Ectodermal cell (in vitro differentiated cells): ENCODE measurements around the gene SLC5A5.
"Not testable (repeated sequence)": the region's sequence is repeated elsewhere in the genome, so short reads cannot be mapped to it uniquely, and the experiment has no call there.

ENCODE experiments used
- H3K27ac ChIP-seq: 2 replicates; pipeline ENCODE4 v1.7.0; 2013; ENCODE audit warnings: mild to moderate bottlenecking, low read depth, low read length; ENCODE audit not compliant: insufficient read depth, poor library complexity, severe bottlenecking
- H3K27me3 ChIP-seq: 2 replicates; pipeline ENCODE4 v1.7.0; 2013; ENCODE audit warnings: mild to moderate bottlenecking, low read length; ENCODE audit not compliant: insufficient read depth, control insufficient read depth, poor library complexity, severe bottlenecking
- H3K36me3 ChIP-seq: one replicate; pipeline ENCODE4 v1.7.0; 2013; ENCODE audit warnings: low read length; ENCODE audit not compliant: control insufficient read depth, insufficient read depth
- H3K4me1 ChIP-seq: one replicate; pipeline ENCODE4 v1.7.0; 2013; ENCODE audit warnings: low read length; ENCODE audit not compliant: control insufficient read depth, insufficient read depth
- H3K4me3 ChIP-seq: 2 replicates; pipeline ENCODE4 v1.7.0; 2013; ENCODE audit warnings: low read depth, low read length, control low read depth; ENCODE audit not compliant: insufficient read depth
- H3K9me3 ChIP-seq: 2 replicates; pipeline ENCODE4 v1.7.0; 2013; ENCODE audit warnings: mild to moderate bottlenecking, low read length, moderate library complexity; ENCODE audit not compliant: control insufficient read depth
- WGBS, 2 experiments: methylation state at CpG; one replicate each; pipeline ENCODE4 v1.1.7; 2013; ENCODE audit warnings: missing lambda C conversion rate in 2 of 2; 5-methylcytosine and 5-hydroxymethylcytosine counted together

SLC5A5 gene

DNA sequence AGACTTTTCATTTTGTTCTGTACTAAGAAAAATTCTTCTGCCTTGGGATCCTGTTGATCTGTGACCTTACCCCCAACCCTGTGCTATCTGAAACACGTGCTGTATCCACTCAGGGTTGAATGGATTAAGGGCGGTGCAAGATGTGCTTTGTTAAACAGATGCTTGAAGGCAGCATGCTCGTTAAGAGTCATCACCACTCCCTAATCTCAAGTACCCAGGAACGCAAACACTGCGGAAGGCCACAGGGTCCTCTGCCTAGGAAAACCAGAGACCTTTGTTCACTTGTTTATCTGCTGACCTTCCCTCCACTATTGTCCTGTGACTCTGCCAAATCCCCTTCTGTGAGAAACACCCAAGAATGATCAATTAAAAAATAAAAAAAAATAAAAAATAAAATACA, 47.4 kb downstream of the SLC5A5 start:
- H3K36me3 ChIP-seq, H3K27ac ChIP-seq, H3K4me3 ChIP-seq, H3K4me1 ChIP-seq, H3K27me3 ChIP-seq, H3K9me3 ChIP-seq: not testable (repeated sequence)
- WGBS, 2 experiments = 20% methylated on average over 1 of the region's 5 CpGs; no CpG with 5 or more reads in 1 of the 2 experiments

DNA sequence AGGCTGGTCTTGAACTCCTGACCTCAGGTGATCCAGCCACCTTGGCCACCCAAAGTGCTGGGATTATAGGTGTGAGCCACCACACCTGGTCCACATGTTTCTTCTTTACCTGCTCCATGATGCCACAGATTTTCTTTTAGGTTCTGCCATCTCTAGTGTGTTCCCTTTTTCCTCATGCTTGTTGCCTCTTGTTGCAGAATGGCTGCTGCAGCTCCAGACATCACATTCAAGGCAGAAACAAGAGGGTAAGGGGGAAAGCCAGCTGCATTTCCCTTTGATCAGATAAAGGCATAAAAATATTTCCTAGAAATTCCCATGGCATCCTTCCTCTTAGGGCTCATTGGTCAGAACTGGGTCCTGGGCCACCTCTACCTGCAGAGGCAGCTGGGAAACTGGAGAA, 48.8 kb downstream of the SLC5A5 start:
- no peaks in the 10 kb centered on the region for H3K4me1 ChIP-seq
- no peaks in the 10 kb centered on the region for H3K27me3 ChIP-seq
- H3K4me3 ChIP-seq = no peak overlapping the region
- H3K9me3 ChIP-seq = no peaks in the 10 kb centered on the region
- H3K27ac ChIP-seq = no peak overlapping the region
- H3K36me3 ChIP-seq = no peaks in the 10 kb centered on the region

DNA sequence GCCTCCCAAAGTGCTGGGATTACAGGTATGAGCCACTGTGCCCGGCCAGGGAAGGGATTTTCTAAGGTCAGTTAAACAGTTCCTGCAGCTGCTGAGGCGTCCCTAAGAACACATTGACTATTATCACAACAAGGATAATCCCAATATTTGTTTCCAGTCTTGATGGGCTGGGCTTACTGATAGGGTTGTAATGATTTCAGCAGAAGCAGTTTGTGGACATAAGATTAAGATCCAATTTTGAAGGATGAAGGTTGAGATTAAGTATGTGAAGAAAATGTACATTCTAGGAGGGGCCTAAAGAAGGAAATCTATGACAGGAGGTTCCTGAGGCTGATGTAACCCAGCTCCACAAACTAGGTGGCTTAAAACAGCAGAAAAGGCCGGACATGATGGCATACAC, 50.4 kb downstream of the SLC5A5 start:
- no peaks in the 10 kb centered on the region for H3K9me3 ChIP-seq
- WGBS, 2 experiments = 81 to 82% methylated on average over 3 of the region's 3 CpGs
- H3K4me3 ChIP-seq = no peak overlapping the region
- no peak overlapping the region for H3K27ac ChIP-seq
- no peaks in the 10 kb centered on the region for H3K27me3 ChIP-seq
- H3K4me1 ChIP-seq = no peaks in the 10 kb centered on the region
- no peaks in the 10 kb centered on the region for H3K36me3 ChIP-seq

DNA sequence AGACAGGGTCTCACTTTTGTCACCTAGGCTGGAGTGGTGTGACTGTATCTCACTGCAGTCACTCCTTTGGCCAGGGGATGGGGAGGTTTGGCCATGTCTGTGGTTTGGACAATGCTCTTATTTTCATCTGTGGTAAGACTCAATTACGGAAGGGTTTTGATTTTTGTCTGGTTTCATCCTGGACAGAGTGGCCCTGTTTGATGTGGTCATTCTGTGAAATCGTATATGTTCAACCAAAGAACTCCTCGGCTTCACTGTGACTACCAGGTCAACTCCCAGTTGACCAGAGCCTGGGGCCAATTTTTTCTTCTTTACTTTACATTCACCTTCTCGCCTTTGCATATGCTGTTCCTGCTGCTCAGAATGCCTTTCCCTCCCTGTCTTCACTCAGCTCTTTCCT, 54.3 kb downstream of the SLC5A5 start:
- Histone ChIP-seq H3K36me3 (no peaks in the 10 kb centered on the region), H3K27me3 (no peaks in the 10 kb centered on the region), H3K4me1 (no peaks in the 10 kb centered on the region), H3K27ac (no peak overlapping the region), H3K4me3 (no peak overlapping the region), H3K9me3 (no peaks in the 10 kb centered on the region)
- WGBS, 2 experiments = 85 to 95% methylated on average over 4 of the region's 4 CpGs

DNA sequence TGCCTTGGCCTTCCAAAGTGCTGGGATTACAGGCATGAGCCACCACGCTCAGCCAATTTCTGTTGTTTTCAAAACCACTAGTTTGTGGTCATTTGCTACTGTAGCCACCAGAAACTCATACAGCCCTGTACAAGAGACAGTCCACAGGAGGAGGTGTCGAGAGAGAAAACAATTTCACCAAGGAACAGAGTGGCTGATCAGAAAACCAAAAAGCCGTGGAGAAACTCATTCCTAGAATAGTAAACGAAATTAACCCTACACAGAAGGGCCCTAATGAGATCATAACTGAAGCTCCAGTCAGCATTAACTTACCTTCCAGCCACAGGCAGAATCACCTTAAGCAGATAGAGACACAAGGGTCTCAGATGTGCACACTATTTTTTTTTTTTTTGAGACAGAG, 57.3 kb downstream of the SLC5A5 start:
- Histone ChIP-seq H3K9me3 (no peaks in the 10 kb centered on the region), H3K27ac (no peak overlapping the region), H3K4me1 (peaks cover 5% of the 10 kb centered on the region), H3K27me3 (no peaks in the 10 kb centered on the region), H3K36me3 (no peaks in the 10 kb centered on the region), H3K4me3 (no peak overlapping the region)
- 84 to 90% methylated on average over 4 of the region's 4 CpGs for WGBS, 2 experiments

DNA sequence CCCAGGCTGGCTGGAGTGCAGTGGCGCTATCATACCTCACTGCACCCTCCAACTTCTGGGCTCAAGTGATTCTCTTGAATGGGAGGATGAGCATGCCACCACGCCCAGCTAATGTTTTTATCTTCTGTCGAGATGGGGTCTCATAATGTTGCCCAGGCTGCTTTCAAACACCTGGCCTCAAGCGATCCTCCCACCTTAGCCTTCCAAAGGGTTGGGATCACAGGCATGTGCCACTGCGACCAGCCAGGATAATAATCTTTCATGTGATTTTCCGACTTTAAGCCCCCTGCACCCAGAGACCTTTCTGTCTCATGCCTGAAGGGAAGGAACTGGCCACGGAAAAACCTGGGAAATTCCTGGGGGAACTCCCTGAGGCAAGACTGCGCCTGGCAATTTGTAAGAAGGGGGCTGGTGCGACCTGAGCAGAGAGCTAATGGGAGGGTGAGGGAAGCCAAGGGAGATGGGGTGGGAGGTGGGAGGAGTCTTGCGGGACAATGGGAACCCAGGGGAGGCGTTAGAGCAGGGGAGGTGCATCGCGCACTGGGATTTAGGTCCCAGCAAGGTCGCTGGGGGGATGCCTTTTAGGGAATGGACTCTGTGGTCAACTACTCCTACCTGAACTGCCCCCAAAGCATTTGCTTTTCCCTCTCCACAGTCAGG, 59.9 kb downstream of the SLC5A5 start:
- Histone ChIP-seq H3K4me3 (peak overlapping the region; percentile 82), H3K36me3 (no peaks in the 10 kb centered on the region), H3K4me1 (peaks cover 5% of the 10 kb centered on the region), H3K27ac (no peak overlapping the region), H3K27me3 (no peaks in the 10 kb centered on the region), H3K9me3 (no peaks in the 10 kb centered on the region)
- 27% methylated on average over 14 of the region's 14 CpGs for WGBS, 2 experiments

DNA sequence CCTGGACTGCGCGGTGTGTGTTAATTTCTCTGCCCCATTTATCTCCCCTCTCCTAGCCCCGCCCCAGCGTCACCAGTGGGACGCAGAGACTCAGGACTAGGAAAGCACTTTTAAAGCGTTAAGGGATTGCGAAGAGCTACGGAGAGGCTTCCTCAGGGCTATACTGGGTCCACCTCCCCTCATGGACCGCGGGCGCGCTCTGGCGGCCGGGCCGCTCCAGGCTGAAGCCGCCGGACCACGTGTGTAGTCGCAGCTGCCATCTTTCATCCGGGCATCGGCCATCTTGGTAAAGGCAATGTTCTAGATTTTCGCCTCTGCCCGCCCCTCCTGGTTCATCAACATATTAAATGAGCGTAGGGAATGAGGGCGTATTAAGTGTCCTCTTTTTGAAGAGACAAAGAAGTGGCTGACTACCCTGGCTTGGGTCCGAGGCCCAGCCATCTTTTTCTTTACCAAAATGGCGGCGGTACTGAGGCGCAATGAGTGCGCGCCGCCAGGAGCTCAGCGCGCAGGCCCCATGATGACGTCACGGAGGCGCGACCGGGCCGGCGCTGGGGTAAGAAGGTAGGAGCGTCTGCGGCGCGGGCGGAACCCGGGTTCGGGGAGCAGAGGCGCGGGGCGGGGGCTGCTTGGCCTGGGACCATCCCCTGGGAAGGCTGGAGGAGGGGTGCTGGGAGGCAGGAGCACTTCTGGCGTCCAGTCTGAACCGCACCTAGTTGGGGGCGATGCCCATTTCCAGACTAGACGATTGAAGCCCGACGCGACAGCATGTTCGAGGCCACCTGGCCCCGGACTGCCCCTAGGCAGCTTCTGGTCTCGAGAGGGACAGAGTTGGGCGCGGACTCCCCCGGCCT, 61.0 kb downstream of the SLC5A5 start, which contains the start of gene CCDC124:
Gene CCDC124 (plus strand): TSS at position 531 of the 854 bp plus-strand sequence. CDS start 3,406 bp downstream, outside the sequence.
- H3K36me3 ChIP-seq = no peaks in the 10 kb centered on the region
- no peaks in the 10 kb centered on the region for H3K9me3 ChIP-seq
- H3K27ac ChIP-seq = peak within 1 kb of the TSS; percentile 88
- H3K4me3 ChIP-seq = peak within 1 kb of the TSS; percentile 82
- WGBS, 2 experiments = 1% methylated on average over 64 of the region's 64 CpGs
- no peaks in the 10 kb centered on the region for H3K27me3 ChIP-seq
- peaks cover 5% of the 10 kb centered on the region for H3K4me1 ChIP-seq

DNA sequence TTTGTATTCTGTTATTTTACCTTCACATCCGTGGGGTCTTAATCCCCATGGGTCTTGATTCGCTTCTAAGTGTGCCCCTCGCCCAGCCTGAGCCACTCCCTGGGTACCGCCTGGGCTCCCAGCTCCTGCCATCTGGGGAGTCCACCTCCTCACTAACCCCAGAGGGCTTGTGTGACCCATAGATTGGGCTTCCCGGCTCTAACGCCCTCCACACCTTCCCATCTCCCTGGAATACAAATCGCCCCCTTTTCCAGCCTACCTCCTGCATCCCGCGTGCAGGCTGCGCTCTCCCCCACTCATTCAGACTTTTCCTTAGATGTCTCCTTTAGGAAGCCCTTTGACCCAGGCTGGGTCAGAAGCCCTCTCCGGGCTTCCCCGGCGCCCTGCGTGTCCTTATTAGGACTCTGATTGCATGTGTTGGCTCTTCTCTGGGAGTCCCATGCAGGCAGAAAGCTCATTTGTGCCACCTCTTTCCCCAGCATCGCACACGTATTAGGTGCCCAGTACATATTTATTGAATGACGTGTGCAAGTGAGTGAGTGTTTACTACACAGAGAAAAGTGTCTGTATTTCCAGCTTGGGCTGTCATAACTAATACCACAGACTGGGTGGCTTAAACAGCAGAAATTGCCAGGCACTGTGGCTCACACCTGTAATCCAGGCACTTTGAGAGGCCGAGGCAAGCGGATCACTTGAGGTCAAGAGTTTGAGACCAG, 61.8 kb downstream of the SLC5A5 start:
- no peaks in the 10 kb centered on the region for H3K27me3 ChIP-seq
- H3K4me1 ChIP-seq = peaks cover 5% of the 10 kb centered on the region
- H3K9me3 ChIP-seq = no peaks in the 10 kb centered on the region
- 32 to 33% methylated on average over 19 of the region's 19 CpGs for WGBS, 2 experiments
- H3K4me3 ChIP-seq = peak overlapping the region; percentile 82
- no peak overlapping the region for H3K27ac ChIP-seq
- H3K36me3 ChIP-seq = no peaks in the 10 kb centered on the region

DNA sequence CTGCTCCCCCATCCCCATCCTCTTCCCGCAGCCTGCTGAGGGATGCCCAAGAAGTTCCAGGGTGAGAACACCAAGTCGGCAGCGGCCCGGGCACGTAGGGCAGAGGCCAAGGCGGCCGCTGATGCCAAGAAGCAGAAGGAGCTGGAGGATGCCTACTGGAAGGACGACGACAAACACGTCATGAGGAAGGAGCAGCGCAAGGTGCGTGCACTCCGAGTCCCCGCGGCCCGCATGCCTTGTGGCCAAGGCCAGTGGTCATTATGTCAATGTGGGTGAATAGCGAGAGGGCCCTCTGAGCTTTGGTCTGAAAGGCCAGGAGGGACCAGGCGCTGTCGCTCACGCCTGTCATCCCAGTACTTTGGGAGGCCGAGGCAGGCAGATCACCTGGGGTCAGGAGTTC, 64.6 kb downstream of the SLC5A5 start:
- Histone ChIP-seq H3K9me3 (no peaks in the 10 kb centered on the region), H3K4me1 (peaks cover 5% of the 10 kb centered on the region), H3K4me3 (no peak overlapping the region), H3K27me3 (no peaks in the 10 kb centered on the region), H3K27ac (no peak overlapping the region), H3K36me3 (peaks cover 8% of the 10 kb centered on the region)
- WGBS, 2 experiments = 95% methylated on average over 21 of the region's 21 CpGs

DNA sequence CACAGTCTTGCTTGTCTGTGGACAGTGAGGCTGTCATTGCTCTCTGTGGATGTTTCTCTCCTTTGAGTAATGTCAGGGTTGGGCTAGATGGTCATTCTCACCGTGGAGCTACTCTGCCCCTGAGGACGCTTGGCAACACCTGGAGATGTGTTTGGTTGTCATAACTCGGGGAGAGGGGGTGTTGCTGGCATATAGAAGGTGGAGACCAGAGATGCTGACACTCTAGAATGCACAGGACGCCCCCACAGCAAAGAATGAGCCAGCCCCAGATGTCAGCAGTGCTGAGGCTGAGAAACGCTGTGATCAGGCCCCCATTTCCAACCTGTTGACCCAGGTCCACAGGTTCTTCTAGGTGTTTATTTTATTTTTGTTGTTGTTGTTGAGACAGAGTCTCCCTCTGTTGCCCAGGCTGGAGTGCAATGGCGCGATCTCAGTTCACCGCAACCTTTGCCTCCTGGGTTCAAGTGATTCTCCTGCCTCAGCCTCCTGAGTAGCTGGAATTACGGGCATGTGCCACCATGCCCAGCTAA, 65.7 kb downstream of the SLC5A5 start:
- no peaks in the 10 kb centered on the region for H3K9me3 ChIP-seq
- H3K36me3 ChIP-seq = peaks cover 8% of the 10 kb centered on the region
- peaks cover 5% of the 10 kb centered on the region for H3K4me1 ChIP-seq
- H3K27ac ChIP-seq = no peak overlapping the region
- H3K4me3 ChIP-seq = no peak overlapping the region
- H3K27me3 ChIP-seq = no peaks in the 10 kb centered on the region
- WGBS, 2 experiments = 94 to 95% methylated on average over 9 of the region's 9 CpGs
